GM19452 (cell line): Measurements from ENCODE around the gene DYRK1A.

Experiments
- ATAC-seq: cut with Tn5 transposase; IDR thresholded peaks from one replicate; pipeline ENCODE4 v1.9.1; 2021; ENCODE audit not compliant: unreplicated experiment

Gene DYRK1A

DNA sequence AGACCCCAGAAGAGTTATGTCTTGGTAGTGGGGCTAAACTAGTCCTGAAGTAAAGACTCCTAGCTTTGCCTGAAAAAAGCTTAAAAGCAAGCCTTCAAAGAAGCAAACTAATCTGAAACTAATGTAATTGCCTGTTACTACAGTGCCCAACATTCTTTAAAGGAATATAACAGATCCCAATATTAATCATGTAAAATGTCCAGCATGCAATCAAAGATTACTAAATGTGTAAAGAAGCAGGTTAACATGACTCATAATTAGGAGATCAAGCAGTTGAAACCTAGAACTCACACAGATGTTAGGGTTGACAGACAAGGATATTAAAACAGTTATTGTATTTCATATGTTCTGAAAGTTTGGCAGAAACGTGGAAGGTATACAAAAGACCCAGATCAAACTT lies 17.8 kb downstream of the DYRK1A start:
- ATAC-seq, result no peak

DNA sequence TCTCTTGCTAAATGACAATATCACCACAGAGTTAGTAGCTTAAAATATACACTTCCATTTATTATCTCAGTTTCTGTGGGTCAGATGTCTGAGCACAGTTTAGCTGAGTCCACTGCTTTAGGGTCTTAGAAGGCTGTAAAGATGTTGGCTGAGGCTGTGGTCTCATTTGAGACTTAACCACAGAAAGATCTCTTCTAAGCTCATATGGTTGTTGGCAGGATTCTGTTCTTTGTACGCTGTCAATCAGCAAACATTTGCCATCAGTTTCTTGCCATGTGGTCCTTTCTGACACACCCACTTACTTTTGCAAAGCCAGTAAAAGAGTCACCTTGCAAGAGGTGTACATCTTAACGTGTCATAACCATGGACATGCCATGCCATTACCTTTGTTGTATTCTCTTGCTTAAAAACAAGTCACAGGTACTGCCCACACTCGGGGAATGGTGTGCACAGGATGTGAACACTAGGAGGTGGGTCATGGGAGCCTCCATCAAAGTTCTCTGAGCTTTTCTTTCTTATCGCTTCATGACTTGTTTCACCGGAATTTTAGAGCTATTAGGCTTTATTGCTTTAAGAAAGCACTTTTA lies 18.7 kb downstream of the DYRK1A start:
- no peak for ATAC-seq

DNA sequence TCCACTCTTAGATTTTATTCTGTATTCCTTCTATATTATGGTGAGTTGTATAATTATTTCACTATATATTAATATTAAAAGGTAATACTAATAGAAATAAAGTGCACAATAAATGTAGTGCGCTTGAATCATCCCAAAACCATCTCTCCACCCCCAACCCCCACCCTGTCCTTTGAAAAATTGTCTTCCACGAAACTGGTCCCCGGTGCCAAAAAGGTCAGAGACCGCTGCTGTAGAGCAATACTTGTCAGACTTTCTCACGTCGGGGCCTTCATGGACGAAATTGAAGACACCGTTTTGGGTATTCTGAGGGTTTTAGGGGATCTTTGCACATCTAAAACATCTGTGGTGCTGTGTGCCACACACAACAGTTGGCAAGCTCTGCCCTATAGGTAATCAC lies 19.6 kb downstream of the DYRK1A start:
- ATAC-seq, result no peak

DNA sequence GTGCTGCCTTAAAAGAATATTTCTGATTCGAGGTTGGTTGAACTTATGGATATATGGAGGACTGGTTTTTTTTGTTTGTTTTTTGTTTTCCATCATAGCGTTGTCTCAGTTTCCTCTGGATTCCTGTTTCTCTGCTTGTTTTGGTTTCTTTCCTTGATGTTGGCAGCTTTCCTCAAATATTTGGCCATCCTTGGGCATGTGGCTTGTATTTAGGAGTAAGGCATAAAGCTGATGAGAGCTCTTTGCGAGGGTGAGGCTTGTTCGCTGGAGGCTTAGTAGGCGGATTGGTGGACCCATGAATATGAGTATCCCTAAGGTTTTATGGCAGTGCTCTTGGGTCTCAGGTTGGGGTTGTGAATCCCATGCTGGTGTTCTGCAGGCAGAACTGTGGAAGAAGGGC lies 22.9 kb downstream of the DYRK1A start:
- no peak for ATAC-seq

DNA sequence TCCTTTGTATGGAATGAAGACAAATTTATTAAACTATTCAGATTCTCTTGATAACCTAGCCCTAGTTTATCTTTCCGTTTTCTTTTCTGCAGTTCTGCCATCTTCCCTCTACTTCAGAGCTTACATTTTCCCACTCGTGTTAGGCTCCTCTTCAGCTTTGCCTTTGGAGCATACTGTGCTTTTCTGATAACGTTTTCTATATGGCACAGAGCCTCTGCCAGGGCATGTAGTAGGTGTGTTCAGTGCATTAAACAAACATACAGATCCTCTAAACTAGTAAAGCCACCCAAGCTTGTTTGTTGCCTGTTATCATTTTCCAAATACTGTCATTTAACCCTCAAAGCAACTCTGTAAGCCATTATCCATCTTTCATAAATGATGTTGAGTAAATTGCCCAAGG lies 25.1 kb downstream of the DYRK1A start:
- no peak for ATAC-seq

DNA sequence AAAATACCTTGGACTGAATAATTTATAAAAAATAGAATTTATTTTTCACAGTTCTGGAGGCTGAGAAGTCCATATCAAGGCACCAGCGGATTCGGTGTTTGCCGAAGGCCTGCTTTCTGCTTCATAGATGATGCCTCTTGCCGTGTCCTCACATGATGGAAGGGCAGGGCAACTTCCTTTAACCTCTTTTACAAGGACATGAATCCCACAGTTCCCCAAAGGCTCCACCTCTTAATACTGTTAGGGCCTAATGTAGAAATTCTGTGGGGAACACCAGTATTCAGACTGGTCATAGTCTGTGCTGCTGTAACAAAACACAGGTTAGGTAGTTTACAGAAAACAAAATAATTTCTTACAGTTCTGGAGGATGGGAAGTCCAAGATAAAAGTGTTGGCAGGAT lies 25.9 kb downstream of the DYRK1A start:
- no peak for ATAC-seq

DNA sequence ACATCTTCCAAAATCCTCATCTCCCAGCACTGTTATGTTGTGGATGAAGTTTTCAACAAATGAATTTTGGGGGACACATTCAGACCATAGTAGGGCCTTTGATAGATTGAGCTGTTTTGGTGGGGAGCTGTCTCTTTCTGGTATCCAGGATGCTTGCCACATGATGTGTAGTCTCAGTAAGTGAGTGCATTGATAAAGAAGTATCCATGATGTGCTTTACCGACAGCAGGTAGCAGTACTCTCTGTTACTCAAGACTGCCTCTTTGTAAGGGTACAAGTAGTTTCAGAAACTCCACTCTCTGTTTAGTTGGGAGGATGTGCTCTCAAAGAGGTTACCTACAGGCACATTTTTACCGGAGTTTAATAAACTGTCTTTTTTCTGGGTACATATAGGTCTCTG lies 26.5 kb downstream of the DYRK1A start:
- no peak for ATAC-seq

DNA sequence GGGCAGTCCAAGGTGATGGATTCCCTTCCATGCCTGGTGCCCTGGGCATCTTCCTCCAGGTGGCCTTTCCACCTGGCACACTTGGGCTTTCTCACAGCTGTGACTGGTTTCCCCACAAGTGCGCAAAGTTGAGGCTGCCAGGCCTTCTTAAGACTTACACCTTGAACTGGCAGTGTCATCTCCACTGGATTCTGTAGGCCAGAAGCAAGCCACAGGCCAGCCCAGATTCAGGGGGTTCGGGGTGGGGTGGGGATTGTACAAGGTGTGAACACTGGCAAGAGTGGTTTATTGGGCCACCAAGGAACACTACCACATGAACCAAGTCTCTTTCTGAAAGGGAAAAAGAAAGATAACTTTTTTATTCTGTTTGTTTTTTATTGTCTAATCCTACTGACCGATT lies 27.2 kb downstream of the DYRK1A start:
- no peak for ATAC-seq

DNA sequence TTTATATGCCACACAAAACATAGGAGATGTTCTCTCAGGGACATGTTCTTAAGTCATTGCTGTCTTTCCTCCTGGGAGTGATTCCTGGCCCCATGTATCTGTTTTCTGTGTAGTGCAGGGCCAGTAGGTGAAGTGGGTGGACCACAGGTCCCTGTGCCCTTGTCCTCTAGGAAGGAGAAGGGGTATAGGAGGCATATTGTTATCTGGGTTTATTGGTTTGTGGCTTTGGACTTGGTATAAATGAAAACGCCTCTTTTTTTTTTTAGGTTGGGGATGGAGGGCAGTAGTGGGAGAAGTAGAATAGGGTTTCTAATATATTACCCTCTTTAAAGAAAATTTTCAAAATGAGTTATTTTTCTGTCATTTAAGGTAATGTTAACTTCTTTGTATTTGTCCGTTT lies 29.4 kb downstream of the DYRK1A start:
- no peak for ATAC-seq

DNA sequence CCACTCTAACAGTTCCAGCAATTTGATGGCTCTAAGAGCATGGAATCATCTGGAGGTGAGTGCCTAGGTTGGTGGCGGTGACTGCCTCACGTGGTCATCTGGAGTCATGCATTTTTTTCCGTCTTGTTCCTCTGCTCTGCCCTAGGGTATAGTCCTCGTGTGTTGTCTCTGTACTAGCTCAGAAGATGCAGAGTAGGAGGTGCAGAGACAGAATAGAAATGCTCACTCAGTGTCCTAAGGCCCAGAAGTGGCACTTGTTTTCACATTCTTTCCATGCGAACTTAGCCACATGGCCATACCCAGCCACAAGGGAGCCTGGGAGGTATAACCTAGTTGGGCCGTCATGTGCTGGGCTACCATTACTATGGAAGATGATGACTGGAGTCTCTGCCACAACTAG lies 30.3 kb downstream of the DYRK1A start:
- ATAC-seq, result no peak

DNA sequence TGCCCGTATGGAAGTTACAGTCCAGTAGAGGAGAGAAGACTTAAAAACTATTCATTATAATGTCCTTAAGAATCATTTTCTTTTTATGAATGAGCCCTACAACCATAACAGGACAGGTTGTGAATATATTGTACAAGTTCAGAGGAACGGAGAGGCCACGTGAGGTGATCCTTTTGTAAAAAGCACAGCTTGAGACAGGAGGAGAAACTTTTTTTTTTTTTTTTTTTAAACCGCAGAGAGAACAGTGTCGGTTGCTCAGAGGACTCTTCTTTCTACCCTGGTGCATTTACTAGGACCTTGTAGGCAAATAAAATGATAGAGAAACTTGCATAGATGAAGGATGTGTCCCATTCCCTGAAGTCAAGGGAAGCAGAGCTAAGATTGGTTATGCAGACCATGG lies 32.1 kb downstream of the DYRK1A start:
- no peak for ATAC-seq

DNA sequence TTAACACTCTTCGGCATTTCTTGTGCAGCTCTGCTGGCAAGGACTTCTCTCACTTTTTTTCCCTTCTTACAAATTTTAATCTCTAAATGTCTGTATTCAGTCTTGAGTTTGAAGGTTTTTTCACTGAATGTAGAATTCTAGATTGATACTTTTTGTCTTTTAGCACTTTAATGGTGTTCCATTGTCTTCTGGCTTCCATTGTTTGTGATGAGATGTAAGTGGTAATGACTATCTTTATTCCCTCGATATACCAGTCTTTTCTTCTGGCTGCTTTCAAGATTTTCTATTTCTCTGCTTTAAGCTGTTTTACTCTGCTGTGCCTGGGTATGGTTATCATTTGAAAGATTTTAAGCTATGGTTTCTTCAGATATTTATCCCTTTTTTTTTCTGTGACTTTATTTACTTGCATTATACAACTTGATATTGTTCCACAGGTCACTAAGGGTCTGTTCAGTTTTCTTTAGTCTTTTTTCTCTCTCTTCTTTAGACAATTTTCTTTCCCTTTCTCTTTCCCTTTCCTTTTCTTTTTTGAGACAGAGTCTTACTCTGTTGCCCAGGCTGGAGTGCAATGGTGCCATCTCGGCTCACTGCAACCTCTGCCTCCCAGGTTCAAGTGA lies 35.8 kb downstream of the DYRK1A start:
- no peak for ATAC-seq

DNA sequence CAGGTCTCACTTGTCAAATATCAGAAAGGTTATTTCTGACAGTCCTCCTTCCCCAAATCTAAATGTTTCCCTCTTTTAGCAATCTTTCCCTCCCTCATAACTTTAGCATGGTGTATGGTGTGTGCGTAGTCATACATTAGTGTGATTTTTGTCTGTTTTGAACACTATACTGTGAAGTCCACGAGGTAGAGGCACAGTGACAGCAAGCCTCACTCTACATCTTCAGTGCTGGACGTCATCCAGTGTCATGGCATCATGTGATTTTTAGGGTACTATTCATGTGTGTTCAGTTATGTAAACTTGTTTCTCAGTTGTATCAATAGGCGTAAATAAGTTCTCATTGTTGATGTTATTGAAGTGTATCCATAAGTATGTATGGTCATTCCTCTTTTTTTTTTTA lies 39.1 kb downstream of the DYRK1A start:
- no peak for ATAC-seq

DNA sequence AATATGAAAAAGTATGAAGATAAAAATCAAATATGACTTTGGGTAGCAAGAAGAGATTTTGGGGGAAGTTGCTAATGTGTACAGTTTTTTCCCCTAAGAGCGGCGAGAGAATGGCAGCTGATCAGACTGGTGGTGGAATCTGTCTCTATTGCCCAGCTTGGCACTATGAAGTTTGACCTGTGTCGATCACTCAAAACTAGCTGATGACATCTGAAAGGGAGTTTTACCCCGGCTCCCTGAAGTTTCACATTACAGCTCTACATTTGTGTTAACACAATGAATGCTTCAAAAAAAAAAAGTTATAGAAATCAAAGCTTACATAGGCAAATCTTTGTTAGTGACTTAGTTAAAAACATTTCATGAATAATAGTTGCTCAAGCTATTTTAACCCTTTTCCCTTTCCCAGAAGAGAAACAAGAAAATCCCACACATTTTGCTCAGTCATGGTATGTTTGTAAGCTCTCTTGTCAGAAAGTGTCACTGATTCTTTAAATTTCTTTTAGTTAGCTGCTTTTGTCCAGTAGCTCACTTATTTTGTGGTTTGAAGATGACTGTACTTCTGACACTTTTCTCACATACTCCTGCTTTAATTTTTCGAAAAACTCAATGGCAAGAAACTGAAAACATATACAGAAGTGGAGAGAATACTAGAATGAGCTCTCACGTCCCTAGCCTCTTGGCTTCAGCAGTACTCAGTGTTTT lies 41.3 kb downstream of the DYRK1A start:
- peak; percentile 55 for ATAC-seq

DNA sequence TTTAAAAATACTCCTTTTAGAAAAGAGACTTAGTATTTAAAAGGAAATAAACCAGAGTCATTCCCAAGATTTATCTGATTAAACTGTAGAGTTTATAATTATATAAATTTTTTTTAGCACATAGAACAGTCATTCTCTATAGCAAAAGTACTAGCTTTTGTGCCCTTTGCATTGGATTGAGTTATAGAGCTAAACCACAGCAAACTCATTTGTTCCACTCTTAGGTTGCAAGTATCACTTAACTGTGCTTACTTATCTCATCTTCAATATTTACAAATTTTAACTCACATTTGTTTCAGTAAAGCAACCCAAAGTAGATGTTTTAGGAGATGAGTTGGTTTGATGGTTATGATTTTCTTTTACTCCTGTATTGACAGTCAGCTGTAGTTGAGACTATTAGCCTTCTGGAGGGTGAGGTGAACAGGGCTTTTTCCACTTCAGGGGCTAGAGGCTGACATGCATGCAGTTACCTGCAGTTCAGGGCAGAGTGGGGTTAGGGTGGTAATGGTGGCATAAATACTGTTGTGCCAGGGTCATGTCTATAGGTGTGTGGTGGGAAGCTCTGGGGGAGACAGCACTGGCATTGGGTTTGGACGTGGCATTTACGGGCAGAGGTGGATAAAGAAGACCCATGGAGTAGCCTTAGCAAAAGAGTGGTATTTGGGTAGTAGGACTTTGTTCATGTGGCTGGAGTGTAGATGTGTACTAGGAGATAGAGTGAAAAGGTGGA lies 42.1 kb downstream of the DYRK1A start:
- ATAC-seq, result no peak

DNA sequence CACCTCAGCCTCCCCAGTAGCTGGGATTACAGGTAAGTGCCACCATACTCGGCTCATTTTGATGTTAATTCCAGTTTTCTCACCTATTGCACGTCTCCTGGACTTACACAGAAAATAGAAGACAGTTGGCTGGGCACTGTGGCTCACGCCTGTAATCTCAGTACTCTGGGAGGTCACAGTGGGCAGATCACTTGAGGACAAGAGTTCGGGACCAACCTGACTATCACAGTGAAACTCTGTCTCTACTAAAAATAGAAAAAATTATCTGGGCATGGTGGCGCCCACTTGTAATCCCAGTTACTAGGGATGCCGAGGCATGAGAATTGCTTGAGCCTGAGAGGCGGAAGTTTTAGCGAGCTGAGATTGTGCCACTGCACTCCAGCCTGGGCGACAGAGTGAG lies 44.1 kb downstream of the DYRK1A start:
- ATAC-seq, result no peak

DNA sequence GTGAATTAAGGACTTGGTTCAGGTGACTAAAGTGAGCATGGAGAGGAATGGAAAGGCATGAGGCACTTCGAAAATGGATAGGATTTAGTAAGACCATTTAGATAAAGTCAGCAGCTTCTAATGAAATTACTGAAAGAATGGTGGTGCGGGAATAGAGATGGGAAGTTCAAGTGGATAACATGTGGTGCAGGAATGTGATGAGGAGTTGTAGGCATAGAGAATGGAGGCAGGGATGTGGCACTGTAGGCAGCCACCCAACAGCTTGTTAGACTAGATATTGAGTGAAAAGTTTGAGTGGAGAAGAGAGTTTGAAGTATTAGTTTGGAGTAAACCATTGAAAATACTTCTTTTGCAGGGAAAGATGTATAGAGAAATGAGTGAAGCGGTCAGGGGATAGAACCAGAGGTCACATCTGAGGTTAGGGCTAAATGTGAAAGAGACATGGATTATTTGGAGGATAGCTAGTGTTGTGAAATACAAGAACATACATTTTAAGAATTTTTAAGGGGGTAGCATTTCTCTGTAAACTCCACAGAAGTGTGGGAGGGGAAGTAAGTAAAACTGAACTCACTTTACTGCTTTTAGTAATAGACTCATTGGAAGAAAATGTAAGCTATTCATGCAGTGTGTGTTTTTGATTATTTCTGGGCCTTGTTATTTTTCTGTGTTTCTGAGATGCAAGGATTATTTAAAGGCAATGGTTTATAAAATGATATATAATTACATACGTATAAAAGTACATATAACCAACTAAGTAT lies 46.2 kb downstream of the DYRK1A start:
- ATAC-seq, result no peak

DNA sequence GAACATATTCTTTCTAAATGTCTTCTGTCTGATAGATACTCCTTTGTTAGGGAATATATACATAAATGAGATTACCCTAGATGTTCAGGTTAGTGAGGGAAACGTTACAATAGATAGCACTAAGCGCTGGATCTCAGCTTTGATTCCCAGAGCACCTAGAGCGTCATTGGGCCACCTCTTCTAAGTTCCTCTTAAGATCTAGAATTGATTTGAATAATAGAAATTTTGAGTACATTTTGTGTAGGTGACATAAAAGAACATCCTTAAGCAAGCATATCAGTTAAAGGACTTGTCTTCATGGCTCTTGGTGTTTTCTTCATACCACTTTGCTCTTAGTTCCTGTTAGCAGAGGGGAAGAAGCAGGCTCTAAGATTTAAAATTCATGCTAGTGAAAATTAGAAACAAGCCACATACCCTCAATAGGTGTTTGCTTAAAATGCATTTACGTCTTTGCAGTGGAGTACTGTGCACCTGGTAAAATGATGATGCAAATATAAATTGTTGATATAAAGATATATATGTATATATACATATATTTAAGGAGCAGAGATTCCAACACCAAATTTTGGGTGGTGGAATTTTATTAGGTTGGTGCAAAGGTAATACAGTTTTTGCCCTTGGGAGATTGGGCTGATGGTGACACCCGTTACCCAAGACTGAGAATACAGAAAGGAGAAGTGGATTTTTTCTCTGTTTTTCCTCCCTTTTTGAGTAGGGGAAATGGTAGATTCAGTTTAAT lies 47.1 kb downstream of the DYRK1A start:
- ATAC-seq, result no peak

DNA sequence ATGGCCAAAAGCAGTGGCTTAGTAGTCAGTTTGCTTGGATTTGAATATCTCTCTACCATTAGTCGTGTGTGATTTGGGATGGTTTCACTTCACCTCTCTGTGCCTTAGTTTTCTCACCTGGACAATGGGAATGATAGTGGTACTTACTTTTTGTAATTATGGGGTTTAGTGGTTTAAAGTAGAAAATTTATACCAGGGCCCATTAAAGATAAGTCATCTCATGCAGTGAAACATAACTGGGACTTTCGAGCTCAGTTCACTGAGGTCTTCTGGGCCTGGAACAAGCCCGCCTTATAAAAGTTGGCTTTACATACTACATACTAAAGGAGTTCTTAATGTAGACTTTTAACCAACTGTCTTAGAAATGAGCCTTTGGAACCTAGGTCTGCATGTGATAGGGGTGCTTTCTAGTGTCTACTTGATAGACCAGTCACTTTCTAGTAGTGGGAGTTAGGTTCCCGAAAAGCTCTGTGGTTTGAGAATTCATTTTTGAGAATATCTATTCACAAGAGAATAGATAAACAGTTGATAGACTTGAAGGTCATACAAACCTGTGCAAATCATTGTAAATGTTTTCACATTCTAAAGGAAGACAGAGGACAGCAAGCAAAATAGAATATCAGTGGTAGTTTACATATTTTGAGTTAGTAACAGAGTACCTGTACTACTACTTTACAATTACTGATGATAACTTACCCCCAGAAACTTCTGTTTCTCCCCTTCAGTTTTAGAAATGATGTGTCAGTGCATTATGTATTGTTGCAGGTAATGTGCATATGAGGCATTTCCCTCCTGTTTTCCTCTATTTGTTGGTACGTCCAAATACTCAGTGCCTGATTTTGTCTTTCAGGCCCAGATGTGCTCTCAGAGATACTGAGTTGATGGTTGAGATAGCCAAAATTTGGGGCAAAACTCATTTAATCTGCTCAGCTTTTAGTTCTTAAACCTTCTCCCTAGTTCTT lies 48.0 kb downstream of the DYRK1A start:
- ATAC-seq, result no peak

DNA sequence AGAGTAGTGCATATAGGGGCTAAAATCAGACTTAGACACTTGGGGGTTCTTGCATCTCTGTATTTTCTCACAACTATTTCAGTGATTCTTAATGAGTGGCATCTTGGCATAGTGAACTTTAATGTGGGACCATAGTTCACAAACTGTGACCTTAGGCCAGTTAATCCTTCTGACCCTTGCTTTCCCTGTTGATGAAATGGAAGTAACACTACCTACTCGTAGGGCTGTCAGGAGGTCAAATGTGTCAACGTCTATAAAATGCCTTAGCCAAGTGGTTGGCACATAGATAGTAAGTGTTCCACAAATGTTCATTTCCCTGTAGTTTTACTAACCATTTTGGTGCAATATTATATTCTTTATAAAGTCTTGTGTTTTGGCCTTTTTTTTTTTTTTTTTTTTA lies 49.4 kb downstream of the DYRK1A start:
- ATAC-seq, result no peak
